HG03439 (cell line): ENCODE measurements around the gene DTNB.

Experiments used
- ATAC-seq: cut with Tn5 transposase; IDR thresholded peaks from one replicate; pipeline ENCODE4 v1.9.1; 2021; ENCODE audit warnings: mild to moderate bottlenecking, moderate library complexity; ENCODE audit not compliant: unreplicated experiment

Gene DTNB

DNA sequence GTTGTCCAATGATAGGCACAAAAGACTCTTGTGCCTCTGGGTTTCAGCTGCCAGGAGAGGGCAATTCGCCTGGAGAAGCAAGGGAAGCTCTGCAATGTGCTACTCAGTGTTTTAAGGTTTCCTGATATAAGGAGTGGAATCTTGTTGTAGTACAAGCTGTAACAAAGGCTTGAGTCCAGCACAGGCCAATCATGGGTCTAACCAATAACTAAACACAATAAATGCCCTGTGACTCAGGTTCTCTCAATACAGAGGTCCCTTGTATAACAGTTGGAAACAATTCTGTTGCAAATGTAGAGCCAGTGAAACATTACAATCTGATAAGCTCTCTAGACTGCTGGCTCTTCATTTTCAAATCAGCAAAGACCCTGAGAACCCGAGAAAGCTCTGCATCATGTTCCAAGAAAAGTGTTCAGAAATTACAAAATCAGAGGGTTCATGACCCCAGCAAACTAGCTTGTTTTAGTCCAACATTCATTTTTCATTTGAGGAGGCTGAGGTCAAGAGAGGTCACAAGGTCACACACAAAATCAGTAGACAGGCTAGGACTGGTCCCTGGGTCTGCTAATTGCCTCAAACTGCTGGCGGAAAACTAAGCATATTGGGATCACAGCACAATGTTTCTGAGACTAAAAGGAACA lies 272.7 kb downstream of the DTNB start:
- no peak for ATAC-seq

DNA sequence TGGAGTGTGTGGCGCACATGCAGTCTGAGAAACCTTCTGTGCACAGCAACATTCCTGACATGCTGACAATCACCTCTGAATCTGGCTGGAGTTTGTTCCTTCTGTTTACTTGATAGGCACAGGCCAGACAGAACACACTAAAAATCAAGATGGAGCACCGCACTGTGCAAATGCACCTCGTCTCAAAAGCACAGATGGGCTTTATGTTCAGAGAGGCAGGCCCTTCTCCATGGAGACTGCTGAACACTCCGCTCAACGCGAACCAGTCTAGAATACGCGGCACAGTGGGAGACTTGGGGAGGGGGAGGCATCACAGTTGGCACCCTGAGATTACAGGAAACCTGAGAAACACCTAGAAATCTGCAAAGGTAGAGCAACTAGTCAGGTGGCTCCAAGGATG lies 273.2 kb downstream of the DTNB start:
- no peak for ATAC-seq

DNA sequence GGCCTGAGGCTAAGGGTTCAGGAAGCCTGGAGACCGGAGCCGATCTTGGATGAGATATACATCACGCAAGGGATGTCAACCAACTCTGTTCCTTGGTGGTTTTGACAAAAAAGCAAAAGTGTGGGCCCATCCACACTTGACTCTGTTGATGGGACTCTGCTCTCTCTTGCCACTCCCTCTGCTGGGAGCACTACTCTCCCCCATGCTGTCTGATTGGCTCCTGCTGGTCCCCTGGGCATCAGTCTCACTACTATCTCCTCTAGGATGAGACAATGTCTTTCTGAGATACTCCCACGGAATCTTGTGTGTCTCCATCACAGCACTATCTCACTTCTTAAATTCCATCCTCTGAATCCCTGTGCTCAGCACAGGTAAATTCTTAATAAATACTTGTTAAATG lies 274.8 kb downstream of the DTNB start:
- no peak for ATAC-seq

DNA sequence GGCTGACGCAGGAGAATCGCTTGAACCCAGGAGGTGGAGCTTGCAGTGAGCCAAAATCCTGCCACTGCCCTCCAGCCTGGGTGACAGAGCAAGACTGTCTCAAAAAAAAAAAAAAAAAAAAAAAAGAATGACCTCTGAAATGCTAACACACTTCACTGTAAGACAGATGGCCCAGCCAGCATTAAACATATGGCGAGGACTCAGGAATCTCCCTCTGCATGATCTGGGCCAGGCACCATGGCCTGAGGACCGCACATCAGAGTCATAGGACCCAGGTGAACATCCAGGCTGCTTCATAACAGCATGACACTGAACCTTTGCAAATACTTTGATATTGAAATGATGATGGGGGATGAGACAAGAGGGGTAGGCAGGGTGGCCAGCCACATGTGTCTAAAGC lies 275.6 kb downstream of the DTNB start:
- no peak for ATAC-seq

DNA sequence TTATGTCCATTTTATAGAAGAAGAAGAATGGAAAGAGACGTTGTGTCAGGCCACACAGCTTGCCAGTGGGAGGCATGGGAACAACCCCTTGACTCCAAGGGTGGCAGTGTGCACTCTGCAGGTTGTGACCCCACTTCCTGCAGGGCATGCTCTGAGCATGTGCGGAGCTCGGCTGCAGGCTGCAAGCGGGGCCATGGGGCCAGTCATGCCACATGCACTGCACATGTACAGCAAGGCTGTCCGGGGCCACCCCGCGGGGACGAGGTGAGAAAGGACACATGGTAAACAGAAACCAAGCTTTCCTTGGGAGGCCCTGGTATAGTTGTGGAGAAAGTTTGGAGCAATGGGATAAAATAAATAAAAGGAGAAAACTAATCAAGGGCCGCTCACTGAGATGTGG lies 284.2 kb downstream of the DTNB start:
- ATAC-seq = no peak

DNA sequence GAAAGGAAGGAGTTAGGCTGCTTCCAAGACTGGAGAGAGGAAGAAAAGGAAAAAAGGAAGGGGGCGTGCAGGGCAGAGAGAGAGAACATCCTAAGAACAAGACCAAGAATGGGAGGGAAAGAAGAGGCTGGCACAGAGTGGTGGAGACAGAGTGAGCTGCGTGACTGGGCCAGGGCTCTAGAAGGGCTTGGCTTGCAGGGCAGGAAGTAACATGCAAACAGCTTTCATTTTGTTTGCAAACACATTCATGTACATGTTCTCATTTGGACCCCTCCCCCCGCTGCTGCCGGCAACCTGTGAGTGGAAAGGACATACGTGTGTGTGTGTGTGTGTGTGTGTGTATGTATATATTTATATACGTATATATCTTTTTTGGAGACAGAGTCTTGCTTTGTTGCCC lies 284.9 kb downstream of the DTNB start:
- ATAC-seq = no peak

DNA sequence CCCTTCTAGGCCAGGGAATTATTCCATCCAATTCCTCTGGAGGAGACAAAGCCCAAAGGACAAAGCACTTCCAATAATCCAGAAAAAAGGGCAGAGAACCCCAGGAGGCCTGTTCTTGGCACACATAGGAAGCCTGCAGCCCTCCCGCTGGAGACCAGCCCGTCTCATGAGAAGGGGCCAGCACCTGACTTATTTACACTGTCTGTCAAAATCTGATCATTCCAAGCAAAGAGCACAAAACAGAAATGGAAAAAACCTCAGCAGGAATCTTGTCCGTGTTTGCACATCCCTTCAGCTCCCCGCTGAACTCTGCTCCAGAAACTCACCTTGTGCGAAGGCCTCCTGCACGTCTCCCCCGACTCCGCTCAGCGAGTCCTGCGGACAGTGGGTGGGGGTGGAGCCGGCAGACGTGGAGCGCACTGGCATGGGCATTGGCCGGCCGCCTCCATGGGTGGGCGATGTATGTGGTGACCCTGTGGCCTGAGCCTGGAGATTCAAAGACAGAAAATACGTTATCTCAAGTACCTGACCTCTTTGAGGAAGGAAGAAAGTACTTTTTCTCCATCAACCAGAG lies 285.4 kb downstream of the DTNB start:
- no peak for ATAC-seq

DNA sequence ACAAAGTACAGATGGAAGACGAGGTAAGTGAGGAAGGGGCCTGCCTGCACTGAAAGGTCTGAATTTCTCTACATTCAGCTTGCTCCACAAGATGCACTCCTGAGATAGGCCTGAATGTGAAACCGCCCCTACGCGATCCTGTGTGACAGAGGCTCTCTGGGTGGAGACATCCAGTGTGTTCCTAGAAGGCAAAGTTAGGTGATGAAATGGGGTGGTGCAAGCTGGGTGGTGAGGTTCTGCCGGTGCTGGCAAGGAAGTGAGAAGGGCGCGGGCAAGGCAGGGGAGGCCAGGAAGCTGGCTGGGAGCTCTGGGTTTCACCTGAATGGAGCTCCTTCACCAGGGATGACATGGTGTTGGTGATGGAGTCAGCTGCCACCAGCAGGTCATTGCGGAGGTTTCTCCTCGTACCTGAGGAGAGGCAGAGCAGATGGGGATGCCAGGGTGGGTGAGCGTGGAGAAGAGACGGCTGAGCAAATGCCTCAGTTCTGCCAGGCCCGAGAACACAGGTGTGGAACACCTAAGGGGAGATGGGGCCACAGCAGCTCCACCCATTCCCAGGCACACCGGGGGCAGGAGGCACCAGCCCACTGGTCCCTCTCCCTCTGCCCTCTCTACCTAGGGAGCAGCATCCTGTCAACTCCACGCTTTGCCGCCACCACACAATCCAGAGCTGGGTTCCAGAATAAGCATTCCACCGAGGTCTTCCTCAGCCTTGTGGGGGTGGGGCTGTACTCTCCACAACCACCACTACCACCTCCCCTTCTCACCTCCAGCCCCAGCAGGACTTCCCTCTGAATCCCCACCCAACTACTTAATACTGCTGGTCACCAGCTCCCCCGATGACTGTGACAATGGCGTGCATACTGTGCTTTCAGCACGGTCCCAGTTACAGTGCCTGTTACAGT lies 286.2 kb downstream of the DTNB start:
- no peak for ATAC-seq

DNA sequence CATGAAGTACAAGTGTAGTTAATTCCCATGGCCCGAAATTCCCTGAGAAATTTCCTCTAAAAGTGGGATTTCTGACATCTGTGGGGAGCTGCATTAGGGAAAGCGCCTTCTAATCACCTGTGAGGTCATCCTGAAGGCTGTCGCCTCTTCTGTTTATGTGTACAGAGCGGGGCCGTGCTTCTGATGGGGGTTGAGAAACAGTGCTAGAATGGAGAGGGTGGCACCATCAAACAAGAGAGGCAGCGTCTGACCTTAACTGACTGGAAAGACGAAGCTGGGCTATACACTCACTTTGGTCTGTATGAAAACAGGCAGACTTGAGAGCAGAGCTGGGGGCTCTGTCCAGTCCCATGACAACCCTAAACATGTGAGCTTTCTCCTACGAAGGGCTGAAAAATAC lies 287.5 kb downstream of the DTNB start:
- ATAC-seq = no peak

DNA sequence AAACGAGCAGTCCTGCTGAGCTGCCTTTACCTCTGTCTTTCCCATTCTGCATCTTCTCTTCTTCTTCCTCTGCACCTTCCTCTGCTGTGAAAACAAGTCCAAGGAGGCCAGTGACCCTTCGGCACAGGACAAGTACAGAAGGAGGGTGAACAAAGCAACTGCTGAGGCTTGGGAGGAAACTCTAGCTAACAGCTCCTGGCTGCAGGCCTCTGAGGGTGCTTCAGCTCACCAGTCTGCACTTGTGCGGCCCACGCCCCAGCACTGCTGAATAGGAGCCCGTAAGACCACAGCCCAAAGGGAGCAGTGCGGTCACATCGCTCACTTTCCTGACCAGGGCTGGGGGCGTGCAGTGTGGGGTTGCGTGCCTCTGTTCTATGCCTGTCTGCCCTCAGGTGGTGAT lies 289.6 kb downstream of the DTNB start:
- no peak for ATAC-seq

DNA sequence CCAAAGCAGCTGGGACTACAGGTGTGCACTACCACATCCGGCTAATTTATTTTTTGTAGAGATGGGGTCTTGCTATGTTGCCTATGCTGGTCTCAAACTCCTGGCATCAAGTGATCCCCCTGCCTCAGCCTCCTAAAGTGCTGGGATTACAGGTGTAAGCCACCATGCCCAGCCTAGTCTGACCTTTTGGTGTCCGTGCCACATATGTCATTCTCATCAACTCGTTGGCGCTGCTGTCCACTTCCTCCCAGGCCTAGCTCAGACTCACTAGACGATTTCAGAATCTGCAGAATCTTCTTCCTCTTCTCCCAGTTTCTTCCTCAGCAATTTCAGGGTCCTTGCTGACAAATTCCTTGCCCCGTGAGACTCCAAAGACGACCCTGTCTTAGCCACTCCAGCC lies 291.9 kb downstream of the DTNB start:
- no peak for ATAC-seq

DNA sequence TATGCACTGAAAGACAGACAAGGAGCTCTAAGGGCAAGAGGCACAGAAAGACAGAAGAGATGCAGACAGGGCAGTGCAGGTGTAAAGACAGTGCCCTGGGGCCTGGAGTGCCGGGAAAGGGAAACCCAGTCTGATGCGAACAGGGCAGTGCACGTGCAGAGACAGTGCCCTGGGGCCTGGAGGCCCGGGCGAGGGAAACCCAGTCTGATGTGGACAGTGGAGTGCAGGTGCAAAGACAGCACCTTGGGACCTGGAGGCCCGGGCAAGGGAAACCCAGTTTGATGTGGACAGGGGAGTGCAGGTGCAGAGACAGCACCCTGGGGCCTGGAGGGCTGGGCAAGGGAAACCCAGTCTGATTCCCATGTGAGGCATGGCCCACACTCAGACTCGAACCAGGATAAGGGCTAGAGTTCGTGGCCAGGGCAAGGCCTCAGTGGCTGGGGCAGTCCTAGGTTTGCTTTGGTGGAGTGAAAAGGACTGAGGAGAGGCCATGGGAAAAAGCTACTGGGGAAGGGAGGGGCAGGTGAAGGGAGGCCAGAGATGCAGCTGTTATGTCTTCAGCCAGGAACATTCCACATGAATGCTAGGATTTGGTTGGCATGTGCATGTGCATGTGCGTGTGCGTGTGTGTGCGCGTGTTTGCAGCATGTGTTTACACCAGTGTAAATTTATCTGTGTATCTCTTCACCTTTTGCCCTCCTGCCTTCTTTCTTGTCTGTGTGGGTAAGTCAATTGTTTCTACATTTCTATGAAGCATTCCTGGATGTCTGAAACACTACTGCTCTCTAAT lies 292.6 kb downstream of the DTNB start:
- no peak for ATAC-seq

DNA sequence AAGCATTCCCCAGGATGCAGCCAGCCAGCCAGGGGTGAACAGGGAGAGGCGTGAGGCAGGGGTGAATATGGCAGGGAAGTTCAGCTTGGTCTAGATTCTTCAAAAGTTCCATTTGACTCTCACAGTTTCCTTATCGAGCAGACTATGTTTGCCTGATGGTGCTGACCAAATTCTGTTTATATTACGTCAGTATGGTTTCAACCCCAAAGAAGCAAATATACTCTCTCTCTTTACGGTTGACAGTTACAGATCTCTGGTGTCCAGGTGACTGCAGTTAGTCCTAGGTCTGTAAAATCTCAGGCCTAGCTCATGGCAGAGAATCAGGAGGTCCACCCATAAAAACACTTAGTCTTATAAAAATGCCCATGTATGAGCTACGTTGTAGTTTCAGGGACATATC lies 293.4 kb downstream of the DTNB start:
- ATAC-seq = no peak

DNA sequence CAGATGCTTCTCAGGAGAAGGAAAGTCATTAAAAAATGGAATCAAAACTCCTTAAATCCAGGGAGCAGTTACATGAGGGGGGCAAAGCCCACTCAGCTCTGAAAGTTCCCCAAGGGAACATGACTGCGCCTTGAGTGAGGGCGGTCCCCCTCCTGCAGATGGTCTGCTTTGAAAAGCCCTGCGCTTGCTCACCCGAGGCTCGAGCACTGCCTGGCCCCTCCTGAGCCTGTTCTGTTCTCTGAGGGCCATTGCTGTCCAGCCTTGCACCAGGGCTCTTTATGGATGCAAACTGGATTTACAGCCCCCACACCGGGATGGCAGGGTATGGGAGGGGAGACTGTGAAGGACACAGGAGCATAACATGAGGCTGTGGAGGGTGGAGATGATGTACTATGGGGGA lies 293.8 kb downstream of the DTNB start:
- ATAC-seq = no peak

DNA sequence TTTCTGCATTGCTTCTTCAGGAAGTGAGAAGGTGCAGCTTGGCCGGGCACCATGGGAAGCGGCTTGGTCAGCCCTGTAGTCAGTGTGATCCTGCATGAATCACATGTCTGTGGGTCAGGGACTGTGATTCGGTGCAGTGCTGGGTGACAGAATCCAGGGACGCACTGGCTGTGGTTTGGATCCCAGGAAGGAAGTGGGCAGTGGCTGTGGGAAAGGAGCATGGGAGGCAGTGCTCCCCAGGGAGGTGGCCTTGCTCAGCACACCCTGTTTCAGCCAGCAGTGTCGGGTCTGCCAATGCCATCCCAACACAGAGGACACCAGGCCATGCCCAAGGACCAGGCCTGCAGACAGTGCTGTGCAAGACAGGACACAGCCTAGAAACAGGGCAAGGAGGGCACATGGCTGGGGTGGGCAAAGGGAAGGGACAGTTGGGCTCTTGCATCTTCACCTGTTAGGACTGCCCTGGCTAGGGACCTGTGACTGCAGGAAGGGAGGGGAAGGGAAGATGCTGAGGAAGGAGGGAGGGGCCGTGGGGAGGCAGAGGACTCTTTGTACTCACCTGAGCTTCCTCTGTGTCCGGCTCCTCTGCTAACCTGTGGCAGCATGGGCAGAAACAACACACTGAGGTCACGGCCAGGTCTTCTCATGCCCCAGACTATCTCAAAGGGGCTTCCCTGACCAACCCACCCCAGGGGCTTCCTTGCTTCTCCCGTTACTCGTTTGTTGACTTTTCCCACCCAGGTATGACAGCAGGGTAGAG lies 294.5 kb downstream of the DTNB start:
- ATAC-seq = no peak

DNA sequence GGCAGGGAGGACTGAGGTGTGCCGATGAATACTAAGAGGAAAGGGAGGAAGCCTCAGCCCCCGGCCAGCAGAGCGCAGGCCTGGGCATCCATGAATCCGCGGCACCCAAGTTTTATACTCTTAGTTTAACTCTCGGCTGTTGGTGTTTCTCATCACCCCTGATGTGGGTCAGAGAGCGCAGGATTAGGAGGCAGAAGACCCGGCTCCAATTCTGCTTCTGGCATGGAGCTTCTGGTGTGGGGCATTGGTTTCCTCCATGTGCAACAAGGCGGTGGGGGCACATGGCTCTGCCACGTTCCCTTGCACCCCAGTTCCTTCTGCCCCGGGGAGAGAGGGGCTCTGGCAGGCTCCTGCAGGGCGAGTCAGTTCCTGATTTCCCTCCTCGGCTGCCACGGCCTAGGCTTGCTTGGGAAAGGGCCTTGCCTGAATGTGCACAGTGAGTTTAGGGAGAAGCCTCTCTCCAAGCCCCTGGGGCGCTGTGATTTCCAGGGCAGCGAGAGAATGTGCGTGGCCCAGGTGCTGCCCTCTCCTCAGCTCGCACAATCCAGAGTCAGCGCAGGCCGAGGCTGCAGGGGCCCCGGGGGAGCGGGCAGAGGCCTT lies 295.5 kb downstream of the DTNB start:
- no peak for ATAC-seq

DNA sequence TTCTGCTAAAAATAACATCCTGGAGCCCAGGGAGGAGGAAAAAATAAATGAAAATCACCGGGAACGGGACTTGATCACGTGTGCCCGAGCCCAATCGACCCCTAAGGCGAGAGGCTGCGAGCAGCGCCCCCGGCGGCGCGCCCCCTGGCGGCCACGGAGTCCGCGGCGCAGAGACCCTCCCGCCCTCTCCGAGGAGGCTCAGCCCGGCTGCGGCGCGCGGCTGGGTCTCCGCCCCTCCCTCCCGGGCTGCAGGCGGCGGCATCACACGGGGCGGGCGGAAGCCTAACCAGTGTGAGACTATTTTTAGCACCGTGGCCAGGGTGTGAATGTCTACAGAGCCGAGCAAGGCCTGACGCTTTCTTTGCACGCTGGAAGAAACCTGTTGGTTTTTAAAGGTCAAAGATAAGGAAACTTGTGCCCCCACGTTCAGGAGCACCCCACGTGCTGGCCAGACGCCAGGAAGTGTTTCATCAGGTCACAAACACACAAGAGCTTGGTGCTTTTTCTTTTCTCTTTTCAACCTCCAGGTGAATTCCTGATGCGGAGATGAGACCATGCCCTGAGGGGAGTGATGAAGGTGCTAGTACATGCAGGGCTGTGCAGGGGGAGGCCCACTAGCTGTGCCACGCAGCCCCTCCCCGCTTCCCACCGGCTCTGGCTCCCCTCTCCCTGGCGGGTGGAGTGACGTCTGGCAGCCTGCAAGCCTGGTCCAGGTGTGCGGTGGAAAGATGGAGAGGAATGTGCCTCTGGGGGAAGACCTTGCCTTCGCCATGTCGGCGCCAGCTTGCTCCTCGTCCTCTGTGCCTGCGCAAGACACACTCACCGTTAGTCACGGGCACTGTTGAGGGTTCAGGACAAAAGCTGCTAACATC lies 296.4 kb downstream of the DTNB start:
- peak; percentile 90 for ATAC-seq

DNA sequence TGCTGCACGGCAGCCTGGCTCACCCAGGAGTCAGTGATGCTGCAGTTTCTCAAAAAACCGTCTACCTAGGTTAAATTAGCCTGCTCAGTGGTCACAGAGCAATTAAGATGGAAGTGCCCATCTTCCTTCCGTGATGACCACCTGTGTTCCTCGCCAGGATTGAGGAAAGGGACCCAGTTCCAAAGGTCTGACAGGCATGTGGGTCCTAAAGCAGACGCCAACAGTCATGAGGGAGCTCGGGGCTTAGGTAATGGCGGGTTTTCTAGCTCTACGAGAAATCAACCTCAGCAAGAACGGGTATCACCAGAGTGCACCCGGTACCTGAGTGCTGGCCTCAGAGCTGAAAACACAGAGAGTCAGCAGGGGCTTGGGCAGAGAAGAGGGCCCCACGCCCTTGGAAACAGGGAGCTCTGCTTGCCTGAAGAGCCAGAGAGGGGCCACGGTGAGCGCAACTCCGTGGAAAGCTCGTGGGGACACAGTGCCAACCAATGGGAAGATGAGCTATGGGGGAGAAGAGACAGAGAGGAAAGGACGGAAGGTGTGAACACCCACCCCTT lies 297.3 kb downstream of the DTNB start:
- peak; percentile 4 for ATAC-seq

DNA sequence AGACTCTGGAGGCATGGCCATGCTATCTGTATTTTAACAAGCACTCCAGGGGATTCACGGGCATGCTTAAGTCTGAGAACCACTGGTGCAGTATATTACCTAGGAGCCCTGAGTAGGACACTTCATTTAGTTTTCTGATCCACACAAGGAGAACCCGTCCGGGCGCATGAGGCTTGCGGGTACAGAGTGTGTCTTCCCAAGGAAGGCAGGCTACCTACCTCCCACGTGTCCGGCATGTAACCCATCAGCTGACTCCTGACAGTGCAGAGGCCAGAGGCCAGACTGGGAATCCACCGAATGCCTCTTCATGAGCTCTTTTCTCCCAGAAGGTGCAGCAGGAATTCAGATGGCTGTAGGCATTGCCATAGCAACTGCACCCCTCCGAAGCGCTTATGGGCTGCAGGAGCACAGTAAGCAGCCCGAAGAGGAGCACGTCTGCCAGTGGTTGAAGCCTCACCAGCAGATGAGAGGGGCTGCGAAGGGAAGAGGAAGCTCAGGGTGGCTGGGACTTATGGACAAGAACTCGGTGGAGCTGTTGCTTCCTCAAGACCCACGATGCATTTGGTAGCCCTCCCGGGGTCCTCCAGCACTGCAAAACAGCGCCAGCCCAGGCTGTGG lies 297.9 kb downstream of the DTNB start:
- no peak for ATAC-seq
